GM12801 (cell line): Measurements from ENCODE around the gene STAB1.

ENCODE experiments used
- TF ChIP-seq, protein P1 (sequence below): IDR thresholded peaks from one replicate; pipeline ENCODE4 v1.5.1; 2011; ENCODE audit warnings: control low read depth; ENCODE audit not compliant: insufficient read length; ENCODE audit errors: extremely low read depth

Gene STAB1

DNA sequence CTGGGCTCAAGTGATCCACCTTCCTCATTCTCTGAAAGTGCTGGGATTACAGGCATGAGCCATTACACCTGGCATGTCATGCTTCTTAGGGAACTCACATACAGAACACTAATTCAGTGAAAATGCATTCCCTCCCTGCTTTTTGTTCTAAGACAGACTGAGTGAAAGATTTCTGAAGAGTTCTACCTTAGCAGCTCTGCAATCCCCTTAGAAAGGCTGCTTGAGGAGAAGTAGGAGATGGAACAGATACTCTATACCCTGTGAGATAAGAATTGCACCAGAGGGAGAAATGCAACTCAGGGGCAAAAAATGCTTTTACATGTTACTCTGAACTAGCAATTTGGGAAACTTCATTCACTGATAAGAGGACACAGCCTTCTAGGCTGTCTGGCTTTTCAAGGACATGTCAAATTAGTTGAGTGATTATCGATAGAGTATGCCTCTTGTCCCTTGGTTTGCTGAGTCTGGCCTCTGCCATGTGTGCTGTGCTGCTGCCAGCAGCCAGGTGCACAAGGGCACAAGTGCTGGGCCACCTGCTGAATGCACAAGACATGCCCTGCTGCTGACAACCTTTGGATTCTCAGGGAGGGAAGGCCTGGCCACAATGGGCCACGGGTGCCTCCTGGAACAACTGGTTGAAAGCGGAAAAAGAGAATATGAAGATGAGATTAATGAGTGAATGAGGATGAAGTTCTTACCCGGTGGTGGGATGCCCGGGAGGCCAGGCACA, 59.1 kb downstream of the STAB1 start:
- TF ChIP-seq, protein P1, sequence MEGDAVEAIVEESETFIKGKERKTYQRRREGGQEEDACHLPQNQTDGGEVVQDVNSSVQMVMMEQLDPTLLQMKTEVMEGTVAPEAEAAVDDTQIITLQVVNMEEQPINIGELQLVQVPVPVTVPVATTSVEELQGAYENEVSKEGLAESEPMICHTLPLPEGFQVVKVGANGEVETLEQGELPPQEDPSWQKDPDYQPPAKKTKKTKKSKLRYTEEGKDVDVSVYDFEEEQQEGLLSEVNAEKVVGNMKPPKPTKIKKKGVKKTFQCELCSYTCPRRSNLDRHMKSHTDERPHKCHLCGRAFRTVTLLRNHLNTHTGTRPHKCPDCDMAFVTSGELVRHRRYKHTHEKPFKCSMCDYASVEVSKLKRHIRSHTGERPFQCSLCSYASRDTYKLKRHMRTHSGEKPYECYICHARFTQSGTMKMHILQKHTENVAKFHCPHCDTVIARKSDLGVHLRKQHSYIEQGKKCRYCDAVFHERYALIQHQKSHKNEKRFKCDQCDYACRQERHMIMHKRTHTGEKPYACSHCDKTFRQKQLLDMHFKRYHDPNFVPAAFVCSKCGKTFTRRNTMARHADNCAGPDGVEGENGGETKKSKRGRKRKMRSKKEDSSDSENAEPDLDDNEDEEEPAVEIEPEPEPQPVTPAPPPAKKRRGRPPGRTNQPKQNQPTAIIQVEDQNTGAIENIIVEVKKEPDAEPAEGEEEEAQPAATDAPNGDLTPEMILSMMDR: no peak

DNA sequence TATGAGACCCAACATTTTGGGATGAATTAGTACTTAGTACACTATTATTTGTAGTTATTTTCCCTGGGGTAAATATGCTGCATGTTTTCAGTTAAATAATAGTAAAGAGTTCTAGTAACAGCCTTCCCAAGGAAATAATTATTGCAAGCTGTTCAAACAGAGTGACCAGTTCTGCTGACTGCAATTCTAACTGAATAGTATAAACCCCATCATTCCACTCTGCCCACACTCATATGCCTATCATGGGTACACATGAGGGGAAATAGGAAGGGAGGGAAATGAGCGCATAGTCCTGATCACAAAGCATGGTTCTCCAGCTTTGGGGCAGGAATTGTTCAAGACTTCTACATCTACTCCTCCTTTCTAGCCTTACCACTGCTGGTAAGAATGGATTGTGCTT, 59.9 kb downstream of the STAB1 start:
- TF ChIP-seq, protein P1: no peak

GRCh38 chr3:52557011-52557960, 62.1 kb downstream of the STAB1 start:
- TF ChIP-seq, protein P1: no peak

DNA sequence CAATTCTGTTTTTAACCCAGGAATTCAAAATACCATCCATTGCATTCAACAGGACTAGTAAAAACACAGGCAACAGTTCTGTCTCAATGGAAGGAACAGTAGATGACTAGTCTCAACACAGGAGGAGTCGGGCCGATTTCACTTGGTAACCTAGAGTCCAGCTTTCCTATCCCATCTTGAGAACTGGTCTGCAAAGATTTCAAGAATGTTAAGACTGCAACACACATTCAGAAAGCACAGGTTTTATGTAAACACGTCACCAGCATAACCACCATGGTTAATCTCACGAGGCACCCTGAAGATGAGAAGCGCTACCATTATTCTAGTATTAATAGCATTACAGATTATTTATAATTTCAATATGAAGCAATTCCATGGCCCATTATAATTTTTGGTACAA, 63.3 kb downstream of the STAB1 start:
- TF ChIP-seq, protein P1: no peak

- TF ChIP-seq, protein P1: no peak
These were observed 66.0 kb downstream of the STAB1 start for GRCh38 chr3:52561028-52561747.

DNA sequence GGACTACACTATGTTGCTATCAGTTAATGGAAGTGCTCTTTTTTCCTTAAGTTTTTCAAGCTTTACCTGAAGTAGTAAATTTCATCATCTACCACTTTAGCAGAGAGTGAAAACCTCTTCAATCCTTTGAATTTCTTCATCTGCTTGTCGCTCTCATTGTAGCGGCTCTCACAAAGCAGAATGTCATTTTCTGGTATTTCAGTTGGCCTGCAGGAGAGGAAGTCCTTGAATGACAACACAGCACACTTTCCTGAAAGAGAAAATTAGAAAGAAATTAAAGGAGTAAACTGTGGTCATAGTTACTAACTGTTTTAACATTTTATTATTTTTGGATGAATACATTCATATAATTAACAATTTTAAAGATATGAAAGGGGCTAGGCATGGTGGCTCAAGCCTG, 68.8 kb downstream of the STAB1 start:
- TF ChIP-seq, protein P1: no peak

DNA sequence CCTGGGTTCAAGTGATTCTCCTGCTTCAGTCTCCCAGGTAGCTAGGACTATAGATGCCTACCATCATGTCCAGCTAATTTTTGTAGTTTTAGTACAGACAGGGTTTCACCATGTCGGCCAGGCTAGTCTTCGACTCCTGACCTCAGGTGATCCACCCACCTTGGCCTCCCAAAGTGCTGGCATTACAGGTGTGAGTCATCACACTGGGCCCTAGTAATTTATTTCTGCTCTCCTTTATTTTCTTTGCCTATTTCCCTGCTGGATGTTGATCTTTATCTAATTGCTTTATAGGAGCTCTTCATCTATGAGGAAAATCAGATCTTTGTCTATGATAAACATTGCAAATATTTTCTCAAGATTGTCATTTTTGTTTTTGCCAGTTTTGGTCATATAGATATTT, 72.9 kb downstream of the STAB1 start:
- TF ChIP-seq, protein P1: no peak
